ENCODE results near the gene TMIE.

GRCh38 chr3:46722443-46722842, 21.3 kb downstream of the TMIE start:
- TF ChIP-seq POLR2AphosphoS5 (IDR thresholded peaks at IDR 0.05) = no peak
- no peak for TF ChIP-seq CTCF (IDR thresholded peaks at IDR 0.05)
- TF ChIP-seq EP300 (IDR thresholded peaks at IDR 0.05) = no peak
- no peak for TF ChIP-seq POLR2A (IDR thresholded peaks at IDR 0.05; ENCODE audit: low read depth)
